Neural progenitor cell (in vitro differentiated cells): ENCODE data around the gene PBX3. TPM values are rescaled to one million over a fixed set of nuclear protein-coding genes. Genes with fewer than 3 reads are reported as not detected.

Source experiments
- DNase-seq: peaks from one replicate; pipeline ENCODE4 v3.0.0-alpha.2; 2016; ENCODE audit warnings: low spot score
- H2AFZ ChIP-seq: fragments of 200-600 bp; sonication (generic); replicated peaks from 2 replicates; pipeline ENCODE4 v1.6.1; 2016; ENCODE audit warnings: antibody characterized with exemption
- H3F3A ChIP-seq: fragments of 200-600 bp; sonication (generic); 2 replicates; pipeline ENCODE4 v1.6.1; 2016; ENCODE audit warnings: antibody characterized with exemption, low read depth
- H3K27ac ChIP-seq: fragments of 200-600 bp; sonication (generic); 2 replicates; pipeline ENCODE4 v1.5.1; 2016; ENCODE audit warnings: mild to moderate bottlenecking
- H3K27me3 ChIP-seq: fragments of 200-600 bp; sonication (generic); 2 replicates; pipeline ENCODE4 v1.6.1; 2016; ENCODE audit warnings: mild to moderate bottlenecking, moderate library complexity
- H3K36me3 ChIP-seq: fragments of 200-600 bp; sonication (generic); 2 replicates; pipeline ENCODE4 v1.5.1; 2016
- H3K4me1 ChIP-seq: fragments of 200-600 bp; sonication (generic); 2 replicates; pipeline ENCODE4 v1.6.1; 2016; ENCODE audit warnings: mixed run types
- H3K4me2 ChIP-seq: fragments of 200-600 bp; sonication (generic); 2 replicates; pipeline ENCODE4 v1.6.1; 2016
- H3K4me3 ChIP-seq: fragments of 200-600 bp; sonication (generic); 2 replicates; pipeline ENCODE4 v1.5.1; 2016
- H3K79me2 ChIP-seq: fragments of 200-600 bp; sonication (generic); 2 replicates; pipeline ENCODE4 v1.6.1; 2016; ENCODE audit warnings: low read depth
- H3K9ac ChIP-seq: fragments of 200-600 bp; sonication (generic); 2 replicates; pipeline ENCODE4 v1.6.1; 2016
- H3K9me3 ChIP-seq: fragments of 200-600 bp; sonication (generic); 2 replicates; pipeline ENCODE4 v1.5.1; 2016; ENCODE audit warnings: low read depth
- H4K20me1 ChIP-seq: fragments of 200-600 bp; sonication (generic); 2 replicates; pipeline ENCODE4 v1.6.1; 2016; ENCODE audit warnings: low read depth
- H3K27ac Mint-ChIP-seq: 3 replicates; pipeline ENCODE4 v1.8.0; 2021; ENCODE audit warnings: mixed read lengths
- H3K27me3 Mint-ChIP-seq: 2 replicates; pipeline ENCODE4 v1.8.0; 2022; ENCODE audit warnings: low read depth, mild to moderate bottlenecking, inconsistent platforms, moderate library complexity, mixed read lengths; ENCODE audit not compliant: insufficient read depth
- H3K36me3 Mint-ChIP-seq: 3 replicates; pipeline ENCODE4 v1.8.0; 2021; ENCODE audit warnings: mixed read lengths
- H3K4me1 Mint-ChIP-seq: 3 replicates; pipeline ENCODE4 v1.8.0; 2021; ENCODE audit warnings: mixed read lengths
- H3K4me3 Mint-ChIP-seq: 3 replicates; pipeline ENCODE4 v1.8.0; 2021; ENCODE audit warnings: mild to moderate bottlenecking, moderate library complexity, mixed read lengths
- H3K9me3 Mint-ChIP-seq: 3 replicates; pipeline ENCODE4 v1.8.0; 2020; ENCODE audit warnings: mixed read lengths
- EZH2 ChIP-seq: fragments of 200-600 bp; sonication (generic); IDR thresholded peaks from 2 replicates; pipeline ENCODE4 v1.6.1; 2017; ENCODE audit warnings: antibody characterized with exemption, mild to moderate bottlenecking, moderate library complexity
- EZH2phosphoT487 ChIP-seq: fragments of 200-600 bp; sonication (generic); IDR thresholded peaks from 2 replicates; pipeline ENCODE4 v1.6.1; 2017; ENCODE audit warnings: antibody characterized with exemption
- total RNA-seq: library from RNA; depleted of rRNA; stranded (reverse); fragments of >200 nt; gene quantifications from 2 replicates; pipeline ENCODE4 v1.2.3, GENCODE V29; 2015; ENCODE audit warnings: low replicate concordance
- TF ChIP-seq, protein P1 (sequence below): fragments of 200-600 bp; sonication (generic); IDR thresholded peaks from 2 replicates; pipeline ENCODE4 v1.5.1; 2017; ENCODE audit warnings: antibody characterized with exemption, mild to moderate bottlenecking

Gene PBX3
- total RNA-seq, 1 donor from 2014 or later: 99.5 TPM

DNA sequence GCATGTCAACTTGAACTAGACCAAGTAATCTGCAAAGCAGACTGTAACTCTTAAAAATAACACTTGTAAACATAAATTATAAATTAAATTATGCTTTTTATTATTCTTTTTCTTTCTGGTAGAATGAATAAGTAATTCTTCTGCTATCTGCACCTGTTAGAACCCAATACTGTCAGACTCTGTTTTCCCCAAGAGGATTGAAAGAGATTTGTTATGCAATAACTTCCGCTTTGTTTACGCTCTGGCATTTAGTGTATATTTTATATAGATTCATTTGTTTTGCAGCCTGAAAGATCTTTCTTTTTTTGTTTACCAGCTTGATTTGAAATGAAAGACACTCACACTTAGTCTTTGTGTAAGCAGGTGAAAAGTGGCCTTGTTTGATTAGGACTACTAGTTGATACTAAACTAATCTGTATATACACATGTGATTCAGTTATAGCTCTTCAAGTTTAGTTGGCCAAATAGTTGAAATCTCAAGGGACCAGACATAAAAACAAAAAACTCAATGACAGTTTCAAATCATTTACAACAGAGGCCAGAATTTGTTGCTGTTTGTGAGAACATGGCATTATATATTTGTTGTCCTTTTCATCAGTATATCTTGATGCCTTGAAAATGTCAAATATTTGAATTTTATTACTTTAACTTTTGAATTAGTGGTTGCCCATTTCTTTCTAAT, 155.8 kb downstream of the PBX3 start:
- no peak overlapping the region for H3K4me3 Mint-ChIP-seq
- H2AFZ ChIP-seq: no peak overlapping the region
- H3K4me2 ChIP-seq: no peak overlapping the region
- H3K9ac ChIP-seq: no peak overlapping the region
- peaks cover 78% of the 10 kb centered on the region for H4K20me1 ChIP-seq
- H3K27me3 Mint-ChIP-seq: no peaks in the 10 kb centered on the region
- H3K9me3 ChIP-seq: no peaks in the 10 kb centered on the region
- TF ChIP-seq EZH2: no peak
- no peak for TF ChIP-seq EZH2phosphoT487
- TF ChIP-seq, protein P1, sequence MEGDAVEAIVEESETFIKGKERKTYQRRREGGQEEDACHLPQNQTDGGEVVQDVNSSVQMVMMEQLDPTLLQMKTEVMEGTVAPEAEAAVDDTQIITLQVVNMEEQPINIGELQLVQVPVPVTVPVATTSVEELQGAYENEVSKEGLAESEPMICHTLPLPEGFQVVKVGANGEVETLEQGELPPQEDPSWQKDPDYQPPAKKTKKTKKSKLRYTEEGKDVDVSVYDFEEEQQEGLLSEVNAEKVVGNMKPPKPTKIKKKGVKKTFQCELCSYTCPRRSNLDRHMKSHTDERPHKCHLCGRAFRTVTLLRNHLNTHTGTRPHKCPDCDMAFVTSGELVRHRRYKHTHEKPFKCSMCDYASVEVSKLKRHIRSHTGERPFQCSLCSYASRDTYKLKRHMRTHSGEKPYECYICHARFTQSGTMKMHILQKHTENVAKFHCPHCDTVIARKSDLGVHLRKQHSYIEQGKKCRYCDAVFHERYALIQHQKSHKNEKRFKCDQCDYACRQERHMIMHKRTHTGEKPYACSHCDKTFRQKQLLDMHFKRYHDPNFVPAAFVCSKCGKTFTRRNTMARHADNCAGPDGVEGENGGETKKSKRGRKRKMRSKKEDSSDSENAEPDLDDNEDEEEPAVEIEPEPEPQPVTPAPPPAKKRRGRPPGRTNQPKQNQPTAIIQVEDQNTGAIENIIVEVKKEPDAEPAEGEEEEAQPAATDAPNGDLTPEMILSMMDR: no peak
- H3K27me3 ChIP-seq: no peaks in the 10 kb centered on the region
- H3K4me1 Mint-ChIP-seq: peaks cover 55% of the 10 kb centered on the region
- H3K27ac Mint-ChIP-seq: no peak overlapping the region
- peaks cover 36% of the 10 kb centered on the region for H3K4me1 ChIP-seq
- peaks cover 83% of the 10 kb centered on the region for H3K79me2 ChIP-seq
- H3F3A ChIP-seq: peaks cover 7% of the 10 kb centered on the region
- no peaks in the 10 kb centered on the region for H3K36me3 ChIP-seq
- no peaks in the 10 kb centered on the region for H3K9me3 Mint-ChIP-seq
- no peak for DNase-seq
- H3K36me3 Mint-ChIP-seq: no peaks in the 10 kb centered on the region
- H3K27ac ChIP-seq: peak overlapping the region; percentile 8
- H3K4me3 ChIP-seq: no peak overlapping the region

DNA sequence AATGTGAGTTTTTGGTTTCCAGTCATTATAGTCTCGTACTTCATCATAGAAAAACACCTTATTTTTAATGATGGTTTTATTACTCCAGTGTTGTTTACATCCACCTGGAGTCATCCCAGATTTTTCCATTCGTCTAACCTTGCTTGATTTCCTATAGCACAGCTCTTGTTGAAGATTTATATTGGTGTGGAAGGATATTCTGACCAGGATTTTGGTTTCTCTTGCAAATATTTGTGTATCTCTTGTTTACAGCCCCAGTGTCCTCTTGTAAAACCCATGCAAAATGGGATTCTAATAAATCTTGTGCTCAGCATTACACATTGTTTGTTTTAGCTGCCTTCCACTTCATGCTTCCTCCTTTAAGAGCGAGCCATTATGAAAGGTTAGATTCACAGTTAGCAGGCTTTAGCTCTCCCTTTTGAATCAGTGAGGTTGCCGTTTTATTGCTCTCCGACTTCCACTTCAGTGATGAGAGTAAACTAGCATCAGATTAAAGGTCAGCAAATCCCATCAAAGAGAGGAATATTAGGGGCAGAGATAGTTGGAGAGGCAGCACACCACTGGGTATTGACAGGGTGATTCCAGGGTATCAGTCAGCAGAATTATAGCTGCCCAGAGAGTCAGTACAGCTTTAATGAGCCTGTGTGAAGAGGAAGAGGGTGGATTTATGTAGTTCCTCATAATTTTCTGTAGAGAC, 157.1 kb downstream of the PBX3 start:
- Histone ChIP-seq H3K4me2 (peak overlapping the region; percentile 35), H3F3A (peaks cover 11% of the 10 kb centered on the region), H3K36me3 (no peaks in the 10 kb centered on the region), H3K9me3 (no peaks in the 10 kb centered on the region), H3K27ac (no peak overlapping the region), H3K79me2 (peaks cover 80% of the 10 kb centered on the region), H3K4me3 (no peak overlapping the region), H2AFZ (no peak overlapping the region), H3K4me1 (peaks cover 39% of the 10 kb centered on the region), H4K20me1 (peaks cover 85% of the 10 kb centered on the region), H3K9ac (no peak overlapping the region), H3K27me3 (no peaks in the 10 kb centered on the region)
- H3K4me1 Mint-ChIP-seq: peaks cover 65% of the 10 kb centered on the region
- no peaks in the 10 kb centered on the region for H3K9me3 Mint-ChIP-seq
- TF ChIP-seq, protein P1: no peak
- no peak for TF ChIP-seq EZH2
- no peak for TF ChIP-seq EZH2phosphoT487
- H3K27me3 Mint-ChIP-seq: no peaks in the 10 kb centered on the region
- no peak overlapping the region for H3K4me3 Mint-ChIP-seq
- peak overlapping the region; percentile 2 for H3K27ac Mint-ChIP-seq
- no peak for DNase-seq
- H3K36me3 Mint-ChIP-seq: no peaks in the 10 kb centered on the region

DNA sequence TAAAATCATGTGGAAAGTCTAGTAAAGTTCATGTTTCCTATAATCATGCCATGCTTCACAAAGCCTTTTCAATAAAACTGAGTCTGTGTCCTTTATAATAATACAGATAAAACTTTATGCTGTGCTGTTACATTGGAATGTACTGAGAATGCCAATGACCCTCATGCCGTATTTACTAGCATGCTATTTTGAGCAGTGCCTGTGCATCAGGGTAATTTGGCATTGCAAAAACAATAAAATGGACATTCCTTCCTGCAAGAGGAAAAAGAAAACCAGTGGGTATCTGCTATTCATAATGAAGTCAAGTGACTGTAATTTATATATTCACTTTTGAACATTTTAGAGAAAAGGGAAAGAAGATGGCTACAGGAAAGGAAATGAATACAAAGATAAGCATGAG, 159.0 kb downstream of the PBX3 start:
- no peaks in the 10 kb centered on the region for H3K9me3 Mint-ChIP-seq
- H3K9ac ChIP-seq: no peak overlapping the region
- no peaks in the 10 kb centered on the region for H3K9me3 ChIP-seq
- peaks cover 13% of the 10 kb centered on the region for H3F3A ChIP-seq
- DNase-seq: no peak
- H3K4me3 Mint-ChIP-seq: no peak overlapping the region
- TF ChIP-seq, protein P1: no peak
- TF ChIP-seq EZH2: no peak
- H3K4me2 ChIP-seq: no peak overlapping the region
- H4K20me1 ChIP-seq: peaks cover 87% of the 10 kb centered on the region
- H3K27me3 ChIP-seq: no peaks in the 10 kb centered on the region
- H3K27ac ChIP-seq: no peak overlapping the region
- peaks cover 39% of the 10 kb centered on the region for H3K4me1 ChIP-seq
- H2AFZ ChIP-seq: no peak overlapping the region
- H3K27me3 Mint-ChIP-seq: no peaks in the 10 kb centered on the region
- H3K36me3 ChIP-seq: no peaks in the 10 kb centered on the region
- H3K36me3 Mint-ChIP-seq: no peaks in the 10 kb centered on the region
- peaks cover 67% of the 10 kb centered on the region for H3K4me1 Mint-ChIP-seq
- H3K4me3 ChIP-seq: no peak overlapping the region
- no peak overlapping the region for H3K27ac Mint-ChIP-seq
- peaks cover 68% of the 10 kb centered on the region for H3K79me2 ChIP-seq
